ENCODE measurements around the gene STRADB. TPM values are rescaled to one million over a fixed set of nuclear protein-coding genes. Genes with fewer than 3 reads are reported as not detected.

STRADB gene
- total and polyA plus RNA-seq, 2 experiments from 2014 or later, result 35.9 to 37.1 TPM

GRCh38 chr2:201420442-201421113, 31.0 kb upstream of the STRADB start:
- Mint-ChIP-seq H3K4me3 (no peak overlapping the region), H3K27me3 (ENCODE audit: insufficient read depth, low read depth, poor library complexity) (no peaks in the 10 kb centered on the region), H3K27ac (no peak overlapping the region), H3K9me3 (no peaks in the 10 kb centered on the region), H3K36me3 (ENCODE audit: low read depth) (no peaks in the 10 kb centered on the region), H3K4me1 (peaks cover 3% of the 10 kb centered on the region; the same call in 2 of the 3 replicates)
- Histone ChIP-seq H3K4me2 (no peak overlapping the region), H3F3A (replicated peaks; ENCODE audit: low read depth) (no peaks in the 10 kb centered on the region), H3K36me3 (ENCODE audit: insufficient read depth) (no peaks in the 10 kb centered on the region), H3K4me1 (ENCODE audit: insufficient read depth) (no peaks in the 10 kb centered on the region), H3K27me3 (ENCODE audit: insufficient read depth) (no peaks in the 10 kb centered on the region), H3K4me3 (no peak overlapping the region), H4K20me1 (replicated peaks; ENCODE audit: insufficient read depth) (peaks cover 4% of the 10 kb centered on the region; the same call in 1 of the 2 replicates), H3K27ac (ENCODE audit: low read depth) (no peak overlapping the region), H3K79me2 (replicated peaks; ENCODE audit: insufficient read depth) (peaks cover 4% of the 10 kb centered on the region; the same call in 1 of the 2 replicates), H3K9me2 (ENCODE audit: insufficient read depth) (no peaks in the 10 kb centered on the region), H2AFZ (no peak overlapping the region)
- no peak for DNase-seq (ENCODE audit: low spot score)
- ATAC-seq, result no peak
- TF ChIP-seq EZH2 (IDR thresholded peaks at IDR 0.05; ENCODE audit: low read depth, unreplicated experiment), result no peak
- TF ChIP-seq CTCF (conservative IDR thresholded peaks at IDR 0.05; ENCODE audit: low read depth in 2 of 2), result no peak
- no peak for TF ChIP-seq POLR2AphosphoS5 (IDR thresholded peaks at IDR 0.05; ENCODE audit: low read depth)
- TF ChIP-seq ZNF114 (CRISPR knock-in tag; IDR thresholded peaks at IDR 0.05), result no peak
- TF ChIP-seq STAT1 (IDR thresholded peaks at IDR 0.05; ENCODE audit: unreplicated experiment), result no peak
- no peak for TF ChIP-seq ZNF331 (CRISPR knock-in tag; IDR thresholded peaks at IDR 0.05; ENCODE audit: low read depth)
- TF ChIP-seq CREB1 (CRISPR knock-in tag; IDR thresholded peaks at IDR 0.05; ENCODE audit: low read depth), result no peak
- no peak for TF ChIP-seq REST (IDR thresholded peaks at IDR 0.05; ENCODE audit: unreplicated experiment)
- no peak for TF ChIP-seq JUNB (IDR thresholded peaks at IDR 0.05; ENCODE audit: unreplicated experiment)
- no peak for TF ChIP-seq ETS1 (IDR thresholded peaks at IDR 0.05)
- TF ChIP-seq NANOG (IDR thresholded peaks at IDR 0.05; ENCODE audit: borderline replicate concordance), result no peak
- no peak for TF ChIP-seq EZH2phosphoT487 (IDR thresholded peaks at IDR 0.05; ENCODE audit: unreplicated experiment)
- no peak for TF ChIP-seq ZNF462 (CRISPR knock-in tag; IDR thresholded peaks at IDR 0.05)
